Tibial nerve (tissue), 4 donors: ENCODE results near the gene KRT84. TPM values are rescaled to one million over a fixed set of nuclear protein-coding genes. Genes with fewer than 3 reads are reported as not detected.

Experiments used
- DNase-seq, 2 donors: peaks; one replicate each; pipeline ENCODE4 v3.0.0-alpha.2; 2019; ENCODE audit warnings: low spot score in 2 of 2
- H3K27ac ChIP-seq, 4 donors: fragments of 200-600 bp; sonication (generic) in 3 of 4; one replicate each; pipeline ENCODE4 v1.5.1; 2017 to 2019; ENCODE audit warnings: mild to moderate bottlenecking in 1 of 4
- H3K27me3 ChIP-seq, 2 donors: fragments of 200-600 bp; sonication (generic) in 1 of 2; one replicate each; pipeline versions ENCODE4 v1.5.1 to v1.6.0; 2017 to 2019
- H3K36me3 ChIP-seq, 3 donors: fragments of 200-600 bp; sonication (generic); one replicate each; pipeline ENCODE4 v1.5.1; 2018 to 2019
- H3K4me1 ChIP-seq, 4 donors: fragments of 200-600 bp; sonication (generic) in 3 of 4; one replicate each; pipeline ENCODE4 v1.5.1; 2017 to 2019
- H3K4me3 ChIP-seq, 4 donors: fragments of 200-600 bp; sonication (generic) in 3 of 4; one replicate each; pipeline ENCODE4 v1.5.1; 2017 to 2019; ENCODE audit warnings: mild to moderate bottlenecking in 1 of 4, moderate library complexity in 1 of 4
- H3K9me3 ChIP-seq, 4 donors: fragments of 200-600 bp; sonication (generic) in 3 of 4; one replicate each; pipeline ENCODE4 v1.5.1; 2017 to 2019
- EP300 ChIP-seq, 2 donors: sonication (generic); formaldehyde crosslinking; IDR thresholded peaks; one replicate each; pipeline ENCODE4 v1.6.1; 2017; ENCODE audit warnings: antibody characterized with exemption in 2 of 2, mild to moderate bottlenecking in 1 of 2
- POLR2A ChIP-seq, 2 donors: fragments of 450-650 bp; IDR thresholded peaks; one replicate each; pipeline ENCODE4 v1.6.1; 2017; ENCODE audit warnings: antibody characterized with exemption in 2 of 2, mild to moderate bottlenecking in 2 of 2, moderate library complexity in 2 of 2
- whole genome bisulfite sequencing, 2 donors: methylation state at CpG; one replicate each; pipeline ENCODE4 v1.1.5; 2018; 5-methylcytosine and 5-hydroxymethylcytosine counted together
- total RNA-seq, 4 donors: library from RNA; depleted of rRNA; stranded (reverse); fragments of >200 nt; gene quantifications; one replicate each; pipeline ENCODE4 v1.1.0, GENCODE V29; 2016
- TF ChIP-seq, protein P1 (sequence below), 5 experiments: fragments of 200-600 bp in 3 of 5; fragments of 450-650 bp in 2 of 5; sonication (generic) in 3 of 5; IDR thresholded peaks; one replicate each; pipeline ENCODE4 v1.5.1; 2016 to 2019; ENCODE audit warnings: antibody characterized with exemption in 5 of 5, mild to moderate bottlenecking in 3 of 5, moderate library complexity in 2 of 5

Gene KRT84
- total RNA-seq, 4 donors from 2014 or later = not detected

DNA sequence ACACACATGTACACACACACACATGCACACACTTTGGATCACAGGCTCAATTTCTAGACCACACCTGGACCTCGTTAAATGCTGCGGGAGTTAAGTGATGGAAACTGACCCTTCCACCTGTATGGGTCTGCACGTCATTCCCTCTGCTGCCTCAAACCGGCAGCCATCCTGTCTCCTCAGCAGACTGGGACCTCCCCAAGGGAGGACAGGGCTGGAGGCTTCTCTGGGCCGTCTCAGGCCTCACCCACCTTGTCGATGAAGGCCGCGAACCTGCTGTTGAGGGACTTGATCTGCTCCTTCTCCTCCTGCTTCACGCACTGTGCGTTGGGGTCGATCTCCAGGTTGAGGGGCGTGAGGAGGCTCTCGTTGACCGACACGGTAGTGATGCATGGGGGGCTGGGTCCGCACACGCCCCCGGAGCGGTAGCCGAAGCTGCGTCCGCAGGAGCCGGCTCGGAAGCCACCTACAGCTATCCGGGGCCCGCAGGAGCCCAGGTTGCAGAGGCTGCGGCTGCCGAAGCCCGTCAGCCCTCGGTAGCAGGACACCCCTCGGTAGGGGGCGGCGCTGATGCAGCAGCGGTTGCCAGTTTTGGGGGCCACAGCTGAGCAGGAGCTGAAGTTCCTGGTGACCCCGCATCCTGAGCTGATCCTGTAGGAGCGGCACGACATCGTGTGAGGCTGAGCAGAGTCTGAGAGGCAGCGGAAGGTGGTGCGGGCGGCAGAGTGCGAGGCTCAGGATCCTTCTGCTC lies 18.5 kb downstream of the KRT84 start, which contains the start of gene KRT85:
KRT85 (minus strand) TSS at position 744 of the 748 bp plus-strand sequence; CDS start at position 668, 76 bp downstream.
- H3K9me3 ChIP-seq = no peaks in the 10 kb centered on the region
- H3K4me3 ChIP-seq = no peak within 1 kb of the TSS
- no peaks in the 10 kb centered on the region for H3K36me3 ChIP-seq
- TF ChIP-seq EP300 (IDR thresholded peaks at IDR 0.05) = no peak
- no peak for TF ChIP-seq POLR2A (IDR thresholded peaks at IDR 0.05)
- TF ChIP-seq, protein P1, sequence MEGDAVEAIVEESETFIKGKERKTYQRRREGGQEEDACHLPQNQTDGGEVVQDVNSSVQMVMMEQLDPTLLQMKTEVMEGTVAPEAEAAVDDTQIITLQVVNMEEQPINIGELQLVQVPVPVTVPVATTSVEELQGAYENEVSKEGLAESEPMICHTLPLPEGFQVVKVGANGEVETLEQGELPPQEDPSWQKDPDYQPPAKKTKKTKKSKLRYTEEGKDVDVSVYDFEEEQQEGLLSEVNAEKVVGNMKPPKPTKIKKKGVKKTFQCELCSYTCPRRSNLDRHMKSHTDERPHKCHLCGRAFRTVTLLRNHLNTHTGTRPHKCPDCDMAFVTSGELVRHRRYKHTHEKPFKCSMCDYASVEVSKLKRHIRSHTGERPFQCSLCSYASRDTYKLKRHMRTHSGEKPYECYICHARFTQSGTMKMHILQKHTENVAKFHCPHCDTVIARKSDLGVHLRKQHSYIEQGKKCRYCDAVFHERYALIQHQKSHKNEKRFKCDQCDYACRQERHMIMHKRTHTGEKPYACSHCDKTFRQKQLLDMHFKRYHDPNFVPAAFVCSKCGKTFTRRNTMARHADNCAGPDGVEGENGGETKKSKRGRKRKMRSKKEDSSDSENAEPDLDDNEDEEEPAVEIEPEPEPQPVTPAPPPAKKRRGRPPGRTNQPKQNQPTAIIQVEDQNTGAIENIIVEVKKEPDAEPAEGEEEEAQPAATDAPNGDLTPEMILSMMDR (IDR thresholded peaks at IDR 0.05) = no peak
- peaks cover 0 to 3% of the 10 kb centered on the region in 2 donors for H3K27me3 ChIP-seq
- WGBS, 2 donors = 75 to 78% methylated on average over 26 to 42 of the region's 42 CpGs
- no peak for DNase-seq
- no peak within 1 kb of the TSS for H3K27ac ChIP-seq
- peaks cover 0 to 19% (median 7%) of the 10 kb centered on the region in 4 donors for H3K4me1 ChIP-seq

DNA sequence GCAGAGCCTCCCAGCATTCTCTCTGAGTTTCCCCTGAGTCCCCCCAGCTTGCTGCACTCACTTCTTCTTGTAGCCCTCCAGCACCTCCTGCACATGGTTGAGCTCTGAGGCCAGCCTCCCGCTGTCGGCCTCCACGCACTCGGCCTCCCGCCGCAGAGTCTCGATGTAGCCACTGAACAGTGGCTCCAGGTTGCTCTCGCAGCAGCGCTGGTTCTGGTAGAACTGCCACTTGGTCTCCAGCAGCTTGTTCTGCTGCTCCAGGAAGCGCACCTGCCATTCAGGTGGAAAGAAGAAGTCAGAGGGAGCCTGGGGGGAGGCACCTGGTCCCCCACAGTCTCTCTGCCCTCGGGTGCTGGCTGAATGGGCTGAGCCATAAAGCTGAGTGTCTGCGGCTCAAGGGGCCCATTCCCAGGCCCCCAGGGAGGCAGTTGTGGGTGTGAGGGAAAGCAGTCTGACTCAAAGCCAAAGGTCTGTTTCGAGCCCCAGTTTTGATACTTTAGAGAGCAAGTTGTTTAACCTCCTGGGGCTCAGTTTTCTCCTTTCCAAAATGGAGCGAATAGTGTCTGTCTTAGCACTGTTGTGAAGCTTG lies 20.5 kb downstream of the KRT84 start:
- Histone ChIP-seq H3K4me1 (no peaks in the 10 kb centered on the region), H3K9me3 (no peaks in the 10 kb centered on the region), H3K27ac (no peak overlapping the region), H3K4me3 (no peak overlapping the region), H3K36me3 (no peaks in the 10 kb centered on the region), H3K27me3 (peaks cover 0 to 3% of the 10 kb centered on the region in 2 donors)
- no peak for DNase-seq
- TF ChIP-seq, protein P1 (IDR thresholded peaks at IDR 0.05) = no peak
- TF ChIP-seq EP300 (IDR thresholded peaks at IDR 0.05) (no peak), POLR2A (IDR thresholded peaks at IDR 0.05) (no peak)
- WGBS, 2 donors = 82 to 83% methylated on average over 14 of the region's 14 CpGs

DNA sequence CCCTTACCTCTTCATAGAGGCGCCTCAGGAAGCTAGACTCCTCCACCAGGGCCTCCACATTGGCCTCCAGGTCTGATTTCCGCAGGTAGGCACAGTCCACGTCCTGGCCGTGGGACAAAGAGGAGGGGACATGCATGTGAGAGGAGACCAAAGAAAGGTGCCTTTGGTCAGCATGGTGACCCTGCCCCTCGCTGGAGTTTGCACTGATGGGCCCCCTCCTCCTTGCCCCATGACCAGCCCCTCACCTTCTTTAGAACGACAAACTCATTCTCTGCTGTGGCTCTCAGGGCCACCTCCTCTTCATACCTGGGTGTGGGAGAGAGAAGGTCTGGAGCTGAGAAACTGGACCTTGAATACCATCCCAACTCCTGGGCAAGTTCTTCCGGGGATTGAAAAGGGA lies 21.4 kb downstream of the KRT84 start:
- Histone ChIP-seq H3K4me3 (no peak overlapping the region), H3K9me3 (no peaks in the 10 kb centered on the region), H3K4me1 (no peaks in the 10 kb centered on the region), H3K27me3 (peaks cover 0 to 3% of the 10 kb centered on the region in 2 donors), H3K36me3 (no peaks in the 10 kb centered on the region), H3K27ac (no peak overlapping the region)
- WGBS, 2 donors = 70 to 83% methylated on average over 7 of the region's 7 CpGs
- no peak for TF ChIP-seq POLR2A (IDR thresholded peaks at IDR 0.05)
- TF ChIP-seq, protein P1 (IDR thresholded peaks at IDR 0.05) = no peak
- no peak for TF ChIP-seq EP300 (IDR thresholded peaks at IDR 0.05)
- no peak for DNase-seq

DNA sequence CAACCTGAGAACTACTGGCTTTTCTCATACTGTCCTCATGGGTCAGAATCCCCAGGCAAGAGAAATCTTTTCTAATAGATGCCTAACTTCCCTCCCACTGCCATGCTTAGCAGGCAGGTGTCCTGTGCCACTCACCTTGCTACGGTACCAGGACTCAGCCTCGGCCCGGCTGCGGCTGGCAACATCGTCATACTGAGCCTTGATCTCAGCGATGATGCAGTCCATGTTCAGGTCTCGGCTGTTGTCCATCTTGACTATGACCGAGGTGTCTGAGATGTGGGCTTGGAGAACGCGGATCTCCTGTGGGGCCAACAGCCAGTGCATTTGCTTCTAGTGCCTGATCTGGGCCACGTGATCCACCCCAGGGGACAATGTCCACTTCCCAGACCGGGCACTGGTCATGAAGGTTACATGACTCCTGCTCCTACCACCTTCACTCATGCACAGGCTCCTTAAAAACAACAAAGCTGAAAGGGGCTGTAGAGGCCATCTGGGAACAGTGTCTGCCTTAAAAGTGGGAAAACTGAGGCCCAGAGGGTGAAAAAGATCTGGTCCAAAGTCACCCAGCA lies 22.3 kb downstream of the KRT84 start:
- H3K27ac ChIP-seq = no peak overlapping the region
- WGBS, 2 donors = 92 to 95% methylated on average over 12 of the region's 12 CpGs
- peaks cover 0 to 2% of the 10 kb centered on the region in 2 donors for H3K27me3 ChIP-seq
- no peak for DNase-seq
- no peaks in the 10 kb centered on the region for H3K36me3 ChIP-seq
- H3K9me3 ChIP-seq = no peaks in the 10 kb centered on the region
- TF ChIP-seq EP300 (IDR thresholded peaks at IDR 0.05) = no peak
- no peak for TF ChIP-seq POLR2A (IDR thresholded peaks at IDR 0.05)
- no peaks in the 10 kb centered on the region for H3K4me1 ChIP-seq
- H3K4me3 ChIP-seq = no peak overlapping the region

DNA sequence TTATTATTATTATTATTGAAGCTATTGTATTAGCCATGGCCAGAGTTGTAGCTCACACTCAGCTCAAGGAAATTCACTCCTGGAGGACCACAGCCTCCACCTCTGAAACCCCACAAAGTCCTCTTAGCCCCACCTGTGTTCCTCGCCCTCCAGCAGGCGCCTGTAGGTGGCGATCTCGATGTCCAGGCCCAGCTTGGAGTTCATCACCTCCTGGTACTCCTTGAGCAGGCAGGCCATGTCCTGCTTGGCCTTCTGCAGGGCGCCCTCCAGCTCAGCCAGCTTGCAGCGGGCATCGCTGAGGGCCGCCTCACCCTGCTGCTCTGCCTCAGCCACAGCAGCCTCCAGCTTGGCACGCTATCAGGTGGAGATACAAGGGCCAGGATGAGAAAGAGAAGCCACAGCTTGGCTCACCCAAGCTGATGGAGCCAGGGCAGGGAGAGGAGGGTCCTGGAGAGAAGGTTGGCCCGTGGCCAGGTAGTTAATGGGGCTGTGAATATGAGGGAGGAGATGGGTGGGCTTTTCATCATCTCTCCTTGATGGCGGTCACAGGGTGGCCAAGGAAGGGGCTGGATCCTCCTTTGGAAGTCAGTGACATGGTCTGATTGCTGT lies 23.2 kb downstream of the KRT84 start:
- no peak for DNase-seq
- no peak overlapping the region for H3K27ac ChIP-seq
- no peaks in the 10 kb centered on the region for H3K9me3 ChIP-seq
- no peaks in the 10 kb centered on the region for H3K36me3 ChIP-seq
- peaks cover 0 to 4% of the 10 kb centered on the region in 2 donors for H3K27me3 ChIP-seq
- 82 to 87% methylated on average over 10 to 11 of the region's 11 CpGs for WGBS, 2 donors
- TF ChIP-seq EP300 (IDR thresholded peaks at IDR 0.05) (no peak), POLR2A (IDR thresholded peaks at IDR 0.05) (no peak)
- TF ChIP-seq, protein P1 (IDR thresholded peaks at IDR 0.05) = no peak
- no peak overlapping the region for H3K4me3 ChIP-seq
- no peaks in the 10 kb centered on the region for H3K4me1 ChIP-seq
